PC-9 (cell line): Measurements from ENCODE around the gene MC3R.

Experiments
- CTCF ChIP-seq: fragments of 200-600 bp; sonication (generic); conservative IDR thresholded peaks from 2 replicates; pipeline ENCODE4 v1.6.1; 2017; ENCODE audit warnings: mixed run types, antibody characterized with exemption, mild to moderate bottlenecking, moderate library complexity
- EZH2 ChIP-seq: fragments of 200-600 bp; sonication (generic); IDR thresholded peaks from 2 replicates; pipeline ENCODE4 v1.8.0; 2017; ENCODE audit warnings: antibody characterized with exemption, low read depth

GRCh38 chr20:56222945-56223344, 25.6 kb upstream of the MC3R start:
- TF ChIP-seq CTCF (no peak), EZH2 (no peak)
